ENCODE results near the gene AHCYL2. TPM values are rescaled to one million over a fixed set of nuclear protein-coding genes. Genes with fewer than 3 reads are reported as not detected.

The AHCYL2 gene
- total RNA-seq, 1 experiment from 2014 or later = 20.2 TPM

DNA sequence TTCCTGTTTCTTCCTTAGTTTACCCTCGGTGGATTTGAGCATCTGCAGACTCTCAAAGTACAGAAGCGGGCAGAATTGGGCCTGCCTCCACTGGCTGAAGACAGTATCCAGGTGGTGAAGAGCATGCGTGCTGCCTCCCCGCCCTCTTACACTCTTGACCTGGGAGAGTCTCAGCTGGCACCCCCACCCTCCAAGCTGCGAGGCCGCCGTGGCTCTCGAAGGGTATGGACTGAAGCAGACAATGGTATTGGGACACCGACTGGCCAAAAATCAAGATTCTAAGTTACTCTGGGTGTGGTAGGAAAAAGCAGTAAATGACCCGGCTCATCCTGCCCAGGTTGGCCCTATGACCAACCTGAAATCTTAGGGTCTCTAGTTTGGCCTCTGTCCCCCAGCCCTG, 231.6 kb downstream of the AHCYL2 start:
- POLR2A ChIA-PET = no interaction called here
- BruUV-seq (replicated peaks) = no TSS peak

DNA sequence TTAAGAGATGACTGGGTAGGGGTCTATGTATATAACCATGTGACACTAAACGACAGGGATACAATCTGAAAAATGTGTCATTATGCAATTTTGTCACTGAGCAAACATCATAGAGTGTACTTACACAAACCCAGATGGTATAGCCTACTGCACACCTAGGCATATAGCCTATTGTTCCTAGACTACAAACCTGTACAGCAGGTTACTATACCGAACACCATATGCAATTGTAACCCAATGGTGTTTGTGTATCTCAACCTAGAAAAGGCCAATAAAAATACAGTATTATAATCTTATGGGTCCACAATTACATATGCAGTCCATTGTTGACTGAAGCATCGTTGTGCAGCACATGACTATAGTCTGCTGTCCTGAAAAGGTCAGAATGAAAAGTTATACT, 232.3 kb downstream of the AHCYL2 start:
- in situ Hi-C loops (cut with HindIII; ENCODE audit: low pct_unique_long_range_greater_than_20kb, low sequenced_read_pairs) (no loop called here), intact Hi-C loops (cut with micrococcal nuclease; ENCODE audit: unreplicated experiment) (no loop called here)
- H3K4me1 ChIP-seq (ENCODE audit: control insufficient read depth, insufficient read depth, low read length) = no peaks in the 10 kb centered on the region
- BruUV-seq (replicated peaks) = no TSS peak
- H3K27ac ChIP-seq (ENCODE audit: low read length) = no peak overlapping the region
- TF ChIP-seq, protein P1, sequence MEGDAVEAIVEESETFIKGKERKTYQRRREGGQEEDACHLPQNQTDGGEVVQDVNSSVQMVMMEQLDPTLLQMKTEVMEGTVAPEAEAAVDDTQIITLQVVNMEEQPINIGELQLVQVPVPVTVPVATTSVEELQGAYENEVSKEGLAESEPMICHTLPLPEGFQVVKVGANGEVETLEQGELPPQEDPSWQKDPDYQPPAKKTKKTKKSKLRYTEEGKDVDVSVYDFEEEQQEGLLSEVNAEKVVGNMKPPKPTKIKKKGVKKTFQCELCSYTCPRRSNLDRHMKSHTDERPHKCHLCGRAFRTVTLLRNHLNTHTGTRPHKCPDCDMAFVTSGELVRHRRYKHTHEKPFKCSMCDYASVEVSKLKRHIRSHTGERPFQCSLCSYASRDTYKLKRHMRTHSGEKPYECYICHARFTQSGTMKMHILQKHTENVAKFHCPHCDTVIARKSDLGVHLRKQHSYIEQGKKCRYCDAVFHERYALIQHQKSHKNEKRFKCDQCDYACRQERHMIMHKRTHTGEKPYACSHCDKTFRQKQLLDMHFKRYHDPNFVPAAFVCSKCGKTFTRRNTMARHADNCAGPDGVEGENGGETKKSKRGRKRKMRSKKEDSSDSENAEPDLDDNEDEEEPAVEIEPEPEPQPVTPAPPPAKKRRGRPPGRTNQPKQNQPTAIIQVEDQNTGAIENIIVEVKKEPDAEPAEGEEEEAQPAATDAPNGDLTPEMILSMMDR (IDR thresholded peaks at IDR 0.05) = no peak
- TF ChIP-seq SIN3A (IDR thresholded peaks at IDR 0.05; ENCODE audit: borderline replicate concordance, insufficient read depth, low read depth, low read length) (no peak), POLR2AphosphoS5 (IDR thresholded peaks at IDR 0.05; ENCODE audit: low read depth, low read length) (no peak), TCF7L2 (IDR thresholded peaks at IDR 0.05; ENCODE audit: low read depth, low read length) (no peak)
- TF ChIP-seq, protein P2, sequence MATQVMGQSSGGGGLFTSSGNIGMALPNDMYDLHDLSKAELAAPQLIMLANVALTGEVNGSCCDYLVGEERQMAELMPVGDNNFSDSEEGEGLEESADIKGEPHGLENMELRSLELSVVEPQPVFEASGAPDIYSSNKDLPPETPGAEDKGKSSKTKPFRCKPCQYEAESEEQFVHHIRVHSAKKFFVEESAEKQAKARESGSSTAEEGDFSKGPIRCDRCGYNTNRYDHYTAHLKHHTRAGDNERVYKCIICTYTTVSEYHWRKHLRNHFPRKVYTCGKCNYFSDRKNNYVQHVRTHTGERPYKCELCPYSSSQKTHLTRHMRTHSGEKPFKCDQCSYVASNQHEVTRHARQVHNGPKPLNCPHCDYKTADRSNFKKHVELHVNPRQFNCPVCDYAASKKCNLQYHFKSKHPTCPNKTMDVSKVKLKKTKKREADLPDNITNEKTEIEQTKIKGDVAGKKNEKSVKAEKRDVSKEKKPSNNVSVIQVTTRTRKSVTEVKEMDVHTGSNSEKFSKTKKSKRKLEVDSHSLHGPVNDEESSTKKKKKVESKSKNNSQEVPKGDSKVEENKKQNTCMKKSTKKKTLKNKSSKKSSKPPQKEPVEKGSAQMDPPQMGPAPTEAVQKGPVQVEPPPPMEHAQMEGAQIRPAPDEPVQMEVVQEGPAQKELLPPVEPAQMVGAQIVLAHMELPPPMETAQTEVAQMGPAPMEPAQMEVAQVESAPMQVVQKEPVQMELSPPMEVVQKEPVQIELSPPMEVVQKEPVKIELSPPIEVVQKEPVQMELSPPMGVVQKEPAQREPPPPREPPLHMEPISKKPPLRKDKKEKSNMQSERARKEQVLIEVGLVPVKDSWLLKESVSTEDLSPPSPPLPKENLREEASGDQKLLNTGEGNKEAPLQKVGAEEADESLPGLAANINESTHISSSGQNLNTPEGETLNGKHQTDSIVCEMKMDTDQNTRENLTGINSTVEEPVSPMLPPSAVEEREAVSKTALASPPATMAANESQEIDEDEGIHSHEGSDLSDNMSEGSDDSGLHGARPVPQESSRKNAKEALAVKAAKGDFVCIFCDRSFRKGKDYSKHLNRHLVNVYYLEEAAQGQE (IDR thresholded peaks at IDR 0.05; ENCODE audit: insufficient read depth in 1 of 2, low read depth in 2 of 2, low read length in 1 of 2) = no peak
- no peak for DNase-seq (ENCODE audit: low read depth, low spot score)
- no peak for ATAC-seq
- no peaks in the 10 kb centered on the region for H3K27me3 ChIP-seq (ENCODE audit: control insufficient read depth, insufficient read depth, low read length)
- H3K4me3 ChIP-seq (ENCODE audit: low read depth in 2 of 2, low read length in 2 of 2) = no peak overlapping the region
- CTCF ChIA-PET = no interaction called here
- POLR2A ChIA-PET = no interaction called here
- no peaks in the 10 kb centered on the region for H3K36me3 ChIP-seq (ENCODE audit: control insufficient read depth, insufficient read depth, low read length)
- H3K9me3 ChIP-seq (ENCODE audit: control insufficient read depth, insufficient read depth, low read depth, low read length) = no peaks in the 10 kb centered on the region

More for the DNA sequence above, 231.6 kb downstream of the AHCYL2 start:
- Histone ChIP-seq H3K4me3 (ENCODE audit: low read depth in 2 of 2, low read length in 2 of 2) (no peak overlapping the region), H3K4me1 (ENCODE audit: control insufficient read depth, insufficient read depth, low read length) (no peaks in the 10 kb centered on the region), H3K9me3 (ENCODE audit: control insufficient read depth, insufficient read depth, low read depth, low read length) (no peaks in the 10 kb centered on the region), H3K36me3 (ENCODE audit: control insufficient read depth, insufficient read depth, low read length) (no peaks in the 10 kb centered on the region), H3K27ac (ENCODE audit: low read length) (no peak overlapping the region), H3K27me3 (ENCODE audit: control insufficient read depth, insufficient read depth, low read length) (no peaks in the 10 kb centered on the region)
- CTCF ChIA-PET = no interaction called here
- TF ChIP-seq, protein P2 (IDR thresholded peaks at IDR 0.05; ENCODE audit: insufficient read depth in 1 of 2, low read depth in 2 of 2, low read length in 1 of 2) = no peak
- TF ChIP-seq TCF7L2 (IDR thresholded peaks at IDR 0.05; ENCODE audit: low read depth, low read length) = no peak
- TF ChIP-seq SIN3A (IDR thresholded peaks at IDR 0.05; ENCODE audit: borderline replicate concordance, insufficient read depth, low read depth, low read length) = no peak
- TF ChIP-seq, protein P1 (IDR thresholded peaks at IDR 0.05) = no peak
- no peak for TF ChIP-seq POLR2AphosphoS5 (IDR thresholded peaks at IDR 0.05; ENCODE audit: low read depth, low read length)
- ATAC-seq = no peak
- intact Hi-C loops (cut with micrococcal nuclease; ENCODE audit: unreplicated experiment) (no loop called here), in situ Hi-C loops (cut with HindIII; ENCODE audit: low pct_unique_long_range_greater_than_20kb, low sequenced_read_pairs) (no loop called here)
- no peak for DNase-seq (ENCODE audit: low read depth, low spot score)
